ENCODE data around the gene MEGF6.

Gene MEGF6

DNA sequence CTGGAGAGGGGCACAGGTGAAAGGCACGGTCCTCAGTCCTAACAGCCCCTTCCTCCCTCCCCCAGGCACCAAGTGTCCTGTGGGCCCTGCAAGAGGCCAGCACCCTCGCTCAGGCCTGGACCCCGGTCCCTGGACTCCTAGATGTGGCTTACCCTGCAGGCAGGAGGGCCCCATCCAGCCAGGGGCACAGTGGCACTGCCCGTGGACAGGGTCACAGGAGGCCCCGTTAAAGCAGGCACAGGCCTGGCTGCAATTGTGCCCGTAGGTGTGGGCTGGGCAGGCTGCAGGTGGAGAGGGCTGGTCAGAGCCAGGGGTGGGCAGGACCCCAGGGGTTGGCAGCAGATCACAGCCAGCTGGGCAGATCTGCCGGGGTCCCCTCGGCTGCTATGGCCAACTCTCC lies 112.3 kb downstream of the MEGF6 start:
- DNase-seq (ENCODE audit: low read depth, low spot score) = no peak
- no peak overlapping the region for H3K27ac ChIP-seq

DNA sequence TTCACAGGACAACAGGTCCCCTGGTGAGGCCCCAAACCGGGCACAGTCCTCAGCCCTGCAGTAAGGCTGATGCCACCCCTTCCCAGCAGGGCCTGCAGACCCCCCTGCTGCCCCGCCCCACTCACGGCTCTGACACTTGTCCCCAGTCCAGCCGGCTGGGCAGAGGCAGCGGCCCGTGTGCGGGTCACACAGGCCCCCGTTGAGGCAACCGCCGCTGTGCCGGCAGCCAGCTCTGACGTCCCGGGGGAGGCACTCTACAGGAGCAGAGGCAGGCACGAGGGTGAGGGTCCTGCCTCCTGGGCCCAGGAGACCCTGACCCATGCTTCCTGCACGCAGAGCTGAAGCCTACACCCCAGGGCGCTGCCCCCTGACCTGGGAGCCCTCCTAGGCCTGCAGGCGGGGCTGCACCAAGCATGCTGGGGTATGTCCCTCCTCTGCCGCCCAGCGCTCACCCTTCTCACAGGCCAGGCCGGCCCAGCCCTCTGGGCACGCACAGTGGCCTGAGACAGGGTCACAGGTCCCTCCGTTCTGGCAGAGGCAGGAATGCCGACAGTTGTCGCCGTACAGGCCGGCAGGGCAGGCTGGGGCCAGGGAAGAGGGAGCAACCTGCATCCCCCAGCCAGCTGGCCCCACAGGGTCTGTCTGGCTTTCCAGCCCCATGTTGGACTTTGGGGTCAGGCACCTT lies 112.9 kb downstream of the MEGF6 start:
- no peak overlapping the region for H3K27ac ChIP-seq
- DNase-seq (ENCODE audit: low read depth, low spot score) = no peak

DNA sequence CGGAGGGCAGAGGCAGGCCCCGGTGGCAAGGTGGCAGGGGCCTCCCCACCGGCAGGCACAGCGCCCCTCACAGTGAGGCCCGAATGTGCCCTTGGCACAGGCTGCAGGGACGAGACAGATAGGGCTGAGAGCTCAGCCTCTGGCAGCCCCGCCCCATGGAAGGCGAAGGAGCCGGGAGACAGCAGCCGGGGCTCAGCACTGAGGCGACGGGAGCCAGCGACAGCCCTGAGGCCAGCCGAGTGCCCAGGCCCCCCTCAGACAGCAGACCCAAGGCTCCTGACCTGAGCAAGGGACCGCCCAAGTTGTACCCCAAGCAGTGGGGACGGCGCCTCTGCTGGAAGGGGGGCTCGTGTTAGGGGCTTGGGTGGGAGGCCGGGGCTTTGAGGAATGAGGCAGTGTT lies 113.8 kb downstream of the MEGF6 start:
- no peak overlapping the region for H3K27ac ChIP-seq
- DNase-seq (ENCODE audit: low read depth, low spot score) = no peak

DNA sequence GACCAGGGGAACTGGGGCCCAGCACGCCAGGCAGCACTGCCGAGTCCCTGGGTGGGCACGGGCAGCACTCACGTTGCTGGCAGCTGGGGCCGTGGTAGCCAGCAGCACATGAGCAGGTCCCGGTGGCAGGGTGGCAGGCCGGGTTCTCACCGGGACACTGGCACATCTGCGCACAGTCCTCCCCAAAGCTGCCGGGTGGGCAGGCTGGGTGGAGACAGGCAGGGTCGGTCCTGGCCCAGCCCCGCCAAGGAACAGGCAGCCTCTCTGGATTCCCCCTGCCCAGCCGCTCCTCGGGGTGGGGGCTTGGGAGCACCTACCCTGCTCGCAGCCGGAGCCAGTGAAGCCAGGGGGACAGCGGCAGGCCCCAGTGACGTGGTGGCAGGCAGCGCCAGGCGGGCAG lies 114.4 kb downstream of the MEGF6 start:
- no peak overlapping the region for H3K27ac ChIP-seq
- DNase-seq (ENCODE audit: low read depth, low spot score) = no peak

DNA sequence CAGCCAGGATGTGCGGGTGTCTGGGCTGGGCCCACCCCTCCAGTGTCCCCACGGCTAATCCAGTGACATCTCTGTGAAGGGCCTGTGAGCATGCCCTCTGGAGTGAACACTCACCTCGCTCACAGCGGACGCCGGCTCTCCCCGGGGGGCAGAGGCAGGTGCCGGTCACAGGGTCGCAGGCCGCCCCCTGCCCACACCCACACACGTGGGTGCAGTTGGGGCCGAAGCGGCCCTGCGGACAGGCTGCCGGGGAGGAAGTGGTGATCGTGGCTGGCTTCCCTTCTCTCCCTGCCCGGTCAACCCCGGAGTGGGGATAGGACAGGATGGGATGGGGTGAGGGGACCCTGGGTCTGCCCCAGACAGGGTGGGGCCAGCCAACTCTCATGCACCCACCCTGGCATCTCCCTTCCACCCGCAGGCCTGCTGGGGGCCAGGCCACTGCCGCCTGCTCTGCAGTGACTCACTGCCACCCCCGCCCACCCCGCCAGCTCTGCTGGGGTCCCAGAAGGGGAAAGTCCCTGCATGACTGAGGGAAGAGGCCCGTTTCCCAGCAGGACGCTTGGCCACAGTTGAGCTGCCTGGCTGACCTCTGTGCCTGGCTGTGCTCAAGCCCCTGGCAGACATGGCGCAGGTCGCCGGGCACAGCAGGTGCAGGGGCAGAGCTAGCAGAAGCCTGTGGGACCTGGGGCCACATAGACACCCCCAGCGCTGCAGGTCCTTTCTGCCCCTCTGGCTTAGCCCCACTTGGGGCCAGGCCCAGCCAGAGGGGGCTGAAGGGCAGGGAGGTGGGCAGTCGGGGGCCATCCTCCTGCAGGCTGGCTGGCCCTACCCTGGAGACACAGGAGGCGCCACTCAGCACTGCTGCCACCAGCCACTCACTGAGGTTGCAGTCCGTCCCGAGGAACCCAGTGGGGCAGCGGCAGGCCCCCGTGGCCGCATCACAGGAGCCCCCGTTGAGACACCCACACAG lies 115.2 kb downstream of the MEGF6 start:
- DNase-seq (ENCODE audit: low read depth, low spot score) = no peak
- no peak overlapping the region for H3K27ac ChIP-seq

DNA sequence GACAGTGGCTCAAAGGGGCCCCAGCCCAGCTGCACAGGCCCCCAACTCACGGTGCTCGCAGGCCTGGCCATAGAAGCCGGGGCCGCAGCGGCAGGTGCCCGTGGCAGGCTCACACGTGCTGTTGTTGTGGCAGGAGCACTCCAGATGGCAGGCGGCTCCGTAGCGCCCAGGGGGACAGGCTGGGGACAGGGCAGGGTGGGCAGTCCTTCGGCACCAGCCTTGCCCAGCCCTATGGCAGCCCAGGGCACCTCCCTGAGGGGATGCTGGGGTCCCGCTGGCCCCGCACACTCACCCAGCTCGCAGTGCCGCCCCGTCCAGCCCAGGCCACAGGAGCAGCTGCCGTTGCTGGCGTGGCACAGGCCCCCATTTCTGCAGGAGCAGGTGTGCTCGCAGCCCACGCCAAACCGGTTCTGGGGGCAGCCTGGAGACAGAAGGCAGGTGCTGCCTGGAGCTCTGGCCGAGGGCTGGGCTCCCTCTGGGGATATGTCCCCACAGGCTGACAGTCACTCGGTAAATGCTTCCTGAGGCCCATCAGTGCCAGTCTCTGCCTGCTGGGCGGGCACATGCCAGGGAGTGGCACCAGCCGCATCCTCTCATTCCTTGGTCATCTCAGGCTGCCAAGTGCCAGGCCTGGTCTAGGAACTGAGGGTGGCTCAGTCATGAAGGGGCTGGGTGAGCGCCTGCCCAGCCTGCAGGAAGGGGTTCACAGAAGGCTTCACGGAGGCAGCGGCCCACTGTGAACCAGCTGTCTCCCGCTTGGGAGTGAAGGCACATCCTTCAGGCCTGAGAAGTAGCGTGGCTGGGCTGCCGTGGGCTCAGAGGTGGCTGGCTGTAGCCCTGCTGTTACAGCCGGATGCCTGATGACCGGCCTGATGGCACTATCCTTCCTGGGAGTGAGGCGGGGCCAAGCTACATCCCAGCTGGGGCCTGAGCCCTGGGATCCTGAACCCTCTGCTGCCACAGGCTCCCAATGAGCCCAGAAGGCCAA lies 116.7 kb downstream of the MEGF6 start:
- no peak overlapping the region for H3K27ac ChIP-seq
- DNase-seq (ENCODE audit: low read depth, low spot score) = no peak

DNA sequence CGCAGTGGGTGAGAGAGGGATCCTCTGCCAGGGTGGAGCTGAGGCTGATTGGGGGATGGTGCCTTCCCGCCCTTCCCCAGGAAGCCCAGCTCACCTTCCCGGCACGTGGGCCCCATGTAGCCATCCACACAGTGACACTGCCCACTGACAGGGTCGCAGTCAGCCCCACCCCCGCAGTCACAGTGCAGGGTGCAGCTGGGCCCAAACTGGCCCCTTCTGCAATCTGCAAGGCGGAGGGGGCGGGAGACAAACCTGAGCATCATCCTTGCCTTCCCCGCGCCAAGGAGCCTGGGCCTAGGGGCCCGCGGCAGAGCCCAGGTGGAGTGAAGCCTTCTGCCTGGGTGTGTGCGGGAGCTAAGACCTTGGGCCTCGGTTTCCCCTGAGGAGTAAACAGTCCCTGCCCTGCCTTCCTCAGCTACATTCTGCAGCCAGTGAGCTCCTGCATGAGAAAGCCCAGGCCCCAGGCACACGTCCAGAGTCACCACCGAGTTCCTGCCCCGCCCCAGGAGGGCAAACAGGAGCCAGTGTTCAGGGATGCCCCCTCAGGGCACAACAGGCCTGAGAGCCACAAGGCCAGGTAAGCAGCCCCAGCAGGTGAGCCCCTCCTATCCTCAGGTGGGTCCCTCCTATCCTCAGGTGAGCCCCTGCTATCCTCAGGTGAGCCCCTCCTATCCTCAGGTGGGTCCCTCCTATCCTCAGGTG lies 118.6 kb downstream of the MEGF6 start:
- no peak for DNase-seq (ENCODE audit: low read depth, low spot score)
- H3K27ac ChIP-seq = no peak overlapping the region

DNA sequence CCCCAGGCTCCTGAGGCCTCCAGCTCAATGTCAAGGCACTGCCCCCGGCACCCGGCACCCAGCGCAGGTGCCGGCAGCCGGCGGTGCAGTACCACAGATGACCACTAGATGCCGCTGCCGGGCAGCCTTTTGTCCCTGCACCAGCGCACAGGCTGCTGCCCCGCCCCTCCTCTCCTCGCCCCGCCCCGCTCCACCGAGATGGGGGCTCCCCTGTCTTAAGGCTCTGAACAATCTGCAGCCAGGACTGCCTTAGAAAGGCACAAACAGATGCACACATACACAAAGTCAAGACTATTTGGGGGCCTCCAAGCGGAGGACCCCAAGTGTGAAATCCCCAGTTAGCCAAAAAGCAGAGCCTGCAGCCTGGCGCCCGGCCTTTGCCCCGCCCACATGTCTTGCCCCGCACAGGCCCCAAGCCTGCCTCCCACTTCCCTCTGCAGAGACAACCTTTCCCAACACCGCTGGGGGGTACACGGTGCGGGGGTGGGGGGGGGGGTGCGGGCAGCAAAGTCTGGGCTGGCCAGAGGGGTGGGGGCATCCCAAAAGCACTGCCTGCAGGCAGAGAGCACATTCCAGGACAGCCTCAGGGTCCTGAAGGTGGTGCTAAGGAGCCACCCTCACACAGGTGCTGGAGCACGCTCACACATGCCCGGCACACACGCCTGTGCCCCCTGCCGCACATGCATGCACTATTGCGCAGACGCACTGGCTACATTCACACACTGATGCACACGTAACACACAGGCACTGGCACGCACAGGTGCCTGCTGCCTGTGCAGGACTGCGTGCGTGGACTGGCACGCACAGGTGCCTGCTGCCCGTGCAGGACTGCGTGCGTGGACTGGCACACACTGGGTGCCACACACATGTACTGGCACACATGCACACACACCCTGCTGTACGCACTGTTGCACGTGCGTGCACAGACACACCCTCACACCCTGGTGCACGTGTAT lies 119.7 kb downstream of the MEGF6 start:
- no peak overlapping the region for H3K27ac ChIP-seq
- DNase-seq (ENCODE audit: low read depth, low spot score) = no peak

DNA sequence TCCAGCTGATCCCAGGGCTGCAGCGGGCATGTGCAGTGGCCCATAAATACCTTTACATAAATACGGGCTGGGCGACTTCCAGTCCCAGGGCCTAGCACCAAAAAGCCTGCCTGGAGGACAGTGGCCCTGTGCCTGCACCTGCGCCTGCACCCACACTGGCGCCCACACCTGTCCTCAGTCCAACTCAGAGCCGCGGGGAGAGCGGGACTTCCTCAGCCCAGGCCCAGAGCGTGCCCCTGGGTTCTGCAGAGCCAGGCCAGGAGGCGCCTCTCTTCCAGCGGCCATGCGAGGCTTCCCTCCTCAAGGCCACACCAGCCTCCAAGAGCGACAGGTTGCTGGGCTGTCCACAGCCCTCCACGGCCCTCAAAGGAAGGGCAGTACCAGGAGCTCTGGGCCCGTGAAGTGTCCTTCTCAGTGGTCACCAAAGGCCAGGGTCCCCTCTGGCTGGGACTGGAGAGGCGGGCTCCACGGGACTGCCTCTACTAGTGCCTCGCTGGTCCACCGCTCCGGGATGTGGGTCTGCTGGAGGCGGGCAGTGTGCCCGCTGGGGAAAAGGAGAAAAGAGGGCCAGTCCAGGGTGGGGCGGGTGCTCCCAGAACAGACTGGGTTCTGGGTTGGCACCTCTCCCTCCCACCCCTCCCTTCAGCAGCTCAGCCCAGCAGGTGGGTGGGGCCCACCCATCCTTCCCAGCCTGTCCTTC lies 121.1 kb downstream of the MEGF6 start:
- DNase-seq (ENCODE audit: low read depth, low spot score) = no peak
- H3K27ac ChIP-seq = no peak overlapping the region

DNA sequence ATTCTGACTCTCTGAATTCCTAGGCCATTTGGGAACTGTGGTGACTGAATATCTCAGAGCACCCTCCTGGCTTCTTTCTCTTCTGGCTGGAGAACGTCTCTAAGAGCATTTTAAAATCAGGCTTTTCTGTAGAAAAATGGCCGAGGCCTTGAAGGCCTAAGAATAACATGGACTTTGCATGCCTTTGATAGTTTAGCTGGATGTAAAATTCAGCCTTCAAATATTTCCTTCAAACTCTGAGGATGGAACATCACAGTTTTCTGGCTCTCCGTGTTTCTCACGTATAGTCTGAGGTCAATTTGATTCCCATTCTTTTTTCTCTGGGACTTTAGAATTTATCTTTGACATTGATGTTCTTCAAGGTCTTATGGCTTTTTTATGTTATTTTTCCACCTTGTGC lies 122.9 kb downstream of the MEGF6 start:
- no peak for DNase-seq (ENCODE audit: low read depth, low spot score)
- H3K27ac ChIP-seq = no peak overlapping the region

DNA sequence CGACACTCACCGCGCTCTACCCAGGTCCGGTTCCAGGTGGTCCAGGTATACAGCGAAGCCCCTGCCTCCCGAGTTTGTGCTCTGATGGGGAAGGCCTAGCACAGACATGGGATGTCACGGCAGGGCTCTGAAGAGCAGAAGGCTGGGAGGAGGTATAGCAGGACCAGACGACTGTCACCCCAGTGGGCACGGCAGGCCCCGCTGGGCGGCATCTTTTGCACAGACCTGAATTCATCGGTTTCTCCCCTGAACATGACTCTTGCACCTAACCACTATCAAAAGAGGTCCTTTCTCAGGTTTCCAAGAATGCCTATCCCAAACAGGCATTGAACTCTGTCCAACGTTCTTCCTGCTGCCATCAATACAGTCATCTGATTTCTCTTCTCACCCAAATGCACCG lies 126.3 kb downstream of the MEGF6 start:
- no peak for DNase-seq (ENCODE audit: low read depth, low spot score)
- H3K27ac ChIP-seq = no peak overlapping the region

DNA sequence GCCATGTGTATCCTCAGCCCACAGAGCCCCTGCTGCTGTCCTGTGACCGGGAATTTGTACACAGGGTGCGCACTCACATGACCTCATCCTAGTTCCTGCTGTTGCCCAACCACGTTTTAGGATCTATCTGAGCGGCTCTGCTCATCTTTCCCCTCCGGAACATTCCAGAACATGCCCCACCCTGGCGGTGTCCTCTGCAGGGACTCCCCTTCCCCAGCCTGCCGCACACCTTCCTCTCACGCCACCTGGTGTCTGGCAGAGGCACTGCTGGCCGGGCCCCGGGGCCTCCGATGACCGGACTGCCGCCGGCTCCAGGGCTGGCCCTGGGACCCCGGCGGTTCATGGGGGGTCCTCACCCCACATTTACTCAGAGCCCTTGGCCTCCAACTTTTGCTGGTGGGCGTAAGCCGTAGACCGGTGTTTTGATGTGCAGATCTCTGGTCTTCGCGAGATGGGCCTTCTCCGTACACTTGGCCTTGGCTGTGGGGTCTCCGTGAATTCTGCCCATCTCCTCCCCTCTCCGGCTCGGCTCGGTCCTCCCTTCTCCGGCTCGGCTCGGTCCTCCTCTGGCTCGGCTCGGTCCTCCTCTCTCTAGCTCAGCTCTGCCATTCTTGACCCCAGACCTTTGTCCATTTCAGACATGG lies 127.4 kb downstream of the MEGF6 start:
- DNase-seq (ENCODE audit: low read depth, low spot score) = no peak

DNA sequence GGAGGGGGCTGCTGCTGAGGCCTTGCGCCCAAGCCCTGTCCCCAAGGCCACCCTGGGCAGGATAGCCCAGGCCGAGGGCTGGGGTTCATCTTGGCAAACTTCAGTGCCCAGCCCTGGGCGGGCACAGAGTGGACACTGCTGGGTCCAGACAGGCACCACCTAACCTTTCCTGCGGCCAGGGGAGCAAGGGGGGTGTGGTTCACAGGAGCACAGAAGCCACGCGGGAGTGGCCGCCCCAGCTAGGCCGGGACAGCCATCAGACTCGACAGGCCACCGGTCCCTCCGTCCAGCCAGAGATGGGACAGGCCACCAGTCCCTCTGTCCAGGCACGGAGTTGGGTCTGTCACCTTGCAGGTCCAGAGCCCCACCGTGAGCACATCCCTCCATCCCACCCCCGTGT lies 127.9 kb downstream of the MEGF6 start:
- H3K27ac ChIP-seq = no peak overlapping the region
- DNase-seq (ENCODE audit: low read depth, low spot score) = no peak

More for the DNA sequence above, 127.4 kb downstream of the MEGF6 start:
- H3K27ac ChIP-seq = no peak overlapping the region

DNA sequence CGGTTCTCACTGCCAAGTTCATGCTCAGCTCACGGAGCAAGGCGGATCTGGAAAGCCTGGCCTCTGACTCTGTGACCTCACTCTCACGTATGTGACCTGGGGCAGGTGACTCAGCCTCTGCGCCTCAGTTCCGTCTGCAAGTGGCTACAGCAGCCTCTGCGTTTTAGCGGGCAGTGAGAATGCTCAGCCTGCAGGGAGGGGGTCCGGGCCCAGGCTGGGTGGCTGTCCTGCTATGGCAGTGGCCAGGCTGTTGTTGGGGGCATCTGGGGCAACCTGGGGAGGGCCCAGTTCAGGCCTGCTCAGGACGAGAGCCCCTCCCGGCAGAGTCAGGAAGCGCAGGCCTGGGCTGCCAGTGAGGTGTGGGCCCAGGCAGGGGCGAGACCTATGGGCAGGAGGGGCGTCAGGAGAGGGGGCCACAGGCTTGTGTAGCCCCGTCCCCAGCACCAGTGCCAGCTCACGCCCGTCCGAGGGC lies 128.9 kb downstream of the MEGF6 start:
- H3K27ac ChIP-seq = peak overlapping the region; percentile 33
- DNase-seq (ENCODE audit: low read depth, low spot score) = peak; percentile 46

DNA sequence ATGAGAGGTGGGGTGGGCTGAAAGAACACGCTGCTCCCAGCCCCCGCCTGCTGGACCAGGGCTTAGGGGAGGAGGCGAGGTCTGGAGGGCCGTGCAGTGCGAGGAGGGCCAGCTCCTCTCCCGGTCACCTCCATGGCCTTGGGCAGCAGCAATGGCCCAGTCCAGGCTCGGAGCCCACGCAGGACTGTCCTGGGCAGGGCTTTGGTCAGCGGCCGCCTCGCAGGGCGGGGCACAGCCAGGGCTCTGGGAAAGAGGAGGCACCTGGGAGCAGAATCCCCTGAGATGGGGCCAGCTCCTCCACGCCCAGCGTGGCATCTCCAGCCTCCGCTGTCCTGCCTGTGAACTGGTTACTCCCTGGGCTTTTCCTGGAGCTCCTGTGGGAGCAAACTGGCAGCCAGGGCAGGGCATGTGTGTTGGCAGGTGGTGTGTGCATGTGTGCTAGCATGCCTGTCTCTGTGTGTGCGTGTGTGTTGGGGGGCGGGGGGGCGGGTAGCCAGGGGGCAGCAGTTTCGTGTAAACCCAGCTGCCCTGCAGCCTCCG lies 129.4 kb downstream of the MEGF6 start:
- DNase-seq (ENCODE audit: low read depth, low spot score) = no peak
- H3K27ac ChIP-seq = peak overlapping the region; percentile 33

DNA sequence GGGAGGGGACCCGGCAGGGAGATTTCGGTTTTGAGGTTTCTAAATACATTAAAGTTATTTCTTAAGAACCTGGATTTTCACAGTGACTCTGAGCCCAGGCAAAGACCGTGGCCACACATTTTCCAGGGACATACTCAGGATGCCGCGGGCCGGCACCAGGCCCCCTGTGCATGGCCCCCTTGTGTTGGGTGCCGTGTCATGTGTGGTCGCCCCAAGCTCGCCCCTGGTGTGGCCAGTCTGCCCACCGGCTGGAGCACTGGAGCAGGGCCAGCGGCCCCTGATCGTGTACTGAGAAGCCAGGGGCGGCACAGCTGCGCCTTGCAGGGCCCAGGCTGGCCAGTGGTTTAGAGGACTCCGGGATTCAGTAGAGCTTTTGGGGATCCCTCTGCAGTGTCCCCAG lies 130.3 kb downstream of the MEGF6 start:
- H3K27ac ChIP-seq = no peak overlapping the region

DNA sequence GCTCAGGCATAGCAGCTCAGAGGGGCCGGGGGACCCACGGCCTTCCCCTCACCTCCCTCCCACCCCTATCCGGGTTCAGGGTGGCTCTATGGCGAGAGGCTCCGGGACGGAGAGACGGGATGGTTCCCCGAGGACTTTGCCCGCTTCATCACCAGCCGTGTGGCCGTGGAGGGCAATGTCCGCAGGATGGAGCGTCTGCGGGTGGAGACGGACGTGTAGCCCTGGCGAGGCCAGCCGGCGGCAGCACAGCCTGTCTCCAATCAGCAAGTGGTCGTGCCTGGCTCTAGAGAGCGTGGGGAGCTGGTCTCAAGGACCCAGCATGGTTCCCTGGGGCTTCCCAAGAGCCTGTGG lies 131.0 kb downstream of the MEGF6 start:
- H3K27ac ChIP-seq = no peak overlapping the region
- DNase-seq (ENCODE audit: low read depth, low spot score) = no peak

More for the DNA sequence above, 130.3 kb downstream of the MEGF6 start:
- no peak for DNase-seq (ENCODE audit: low read depth, low spot score)
